ENCODE results near the gene LINC01488.

Gene LINC01488

GRCh38 chr11:69445131-69445470, 36.4 kb upstream of the LINC01488 start:
- no peak for DNase-seq (ENCODE audit: low read depth)

GRCh38 chr11:69446108-69446507, 35.4 kb upstream of the LINC01488 start:
- DNase-seq (ENCODE audit: low read depth) = no peak

GRCh38 chr11:69447786-69448185, 33.7 kb upstream of the LINC01488 start:
- DNase-seq (ENCODE audit: low read depth) = no peak

- no peak for DNase-seq (ENCODE audit: low read depth)
Observed at GRCh38 chr11:69448471-69449284, 32.8 kb upstream of the LINC01488 start.

GRCh38 chr11:69449320-69450063, 32.0 kb upstream of the LINC01488 start:
- no peak for DNase-seq (ENCODE audit: low read depth)

GRCh38 chr11:69450064-69450856, 31.2 kb upstream of the LINC01488 start:
- DNase-seq (ENCODE audit: low read depth) = no peak

- DNase-seq (ENCODE audit: low read depth) = no peak
Observed at GRCh38 chr11:69450857-69451220, 30.6 kb upstream of the LINC01488 start.

GRCh38 chr11:69451289-69451688, 30.2 kb upstream of the LINC01488 start:
- DNase-seq (ENCODE audit: low read depth) = no peak

GRCh38 chr11:69452206-69452987, 29.1 kb upstream of the LINC01488 start:
- no peak for DNase-seq (ENCODE audit: low read depth)

- DNase-seq (ENCODE audit: low read depth) = no peak
Observed at GRCh38 chr11:69453151-69453550, 28.3 kb upstream of the LINC01488 start.

GRCh38 chr11:69454018-69454417, 27.4 kb upstream of the LINC01488 start:
- no peak for DNase-seq (ENCODE audit: low read depth)

- no peak for DNase-seq (ENCODE audit: low read depth)
Observed at GRCh38 chr11:69455969-69456368, 25.5 kb upstream of the LINC01488 start.

- no peak for DNase-seq (ENCODE audit: low read depth)
Observed at GRCh38 chr11:69456712-69457111, 24.8 kb upstream of the LINC01488 start.

GRCh38 chr11:69459848-69460539, 21.5 kb upstream of the LINC01488 start:
- no peak for DNase-seq (ENCODE audit: low read depth)

- peak; percentile 96 for DNase-seq (ENCODE audit: low read depth)
Observed at GRCh38 chr11:69460540-69461257, 20.8 kb upstream of the LINC01488 start.

- no peak for DNase-seq (ENCODE audit: low read depth)
Observed at GRCh38 chr11:69461272-69461962, 20.0 kb upstream of the LINC01488 start.

- DNase-seq (ENCODE audit: low read depth) = no peak
Observed at GRCh38 chr11:69462106-69462951, 19.1 kb upstream of the LINC01488 start.

GRCh38 chr11:69463181-69463994, 18.1 kb upstream of the LINC01488 start:
- DNase-seq (ENCODE audit: low read depth) = peak; percentile 75
